Measurements from ENCODE around the gene SRP19.
"Not testable (repeated sequence)": the region's sequence is repeated elsewhere in the genome, so short reads cannot be mapped to it uniquely, and the experiment has no call there.

SRP19 gene

GRCh38 chr5:112885001-112885400, 23.9 kb downstream of the SRP19 start:
- no peak overlapping the region for H3K4me2 ChIP-seq (ENCODE audit: low read length)
- no peak overlapping the region for H3K27ac ChIP-seq
- H3K9me3 ChIP-seq (ENCODE audit: control insufficient read depth, low read length): no peaks in the 10 kb centered on the region
- no peak for TF ChIP-seq CTCF (IDR thresholded peaks at IDR 0.05)
- H3K36me3 ChIP-seq (ENCODE audit: control insufficient read depth, insufficient read depth, low read length): no peaks in the 10 kb centered on the region
- H3K9ac ChIP-seq: no peak overlapping the region
- no peaks in the 10 kb centered on the region for H3K27me3 ChIP-seq (ENCODE audit: control insufficient read depth, insufficient read depth, low read length)
- H3K79me2 ChIP-seq: peaks cover 3% of the 10 kb centered on the region
- no peaks in the 10 kb centered on the region for H3K4me1 ChIP-seq
- no peak overlapping the region for H3K4me3 ChIP-seq (ENCODE audit: low read depth, low read length)
- H2AFZ ChIP-seq: no peak overlapping the region

GRCh38 chr5:112886975-112887374, 25.9 kb downstream of the SRP19 start:
- Histone ChIP-seq H2AFZ (no peak overlapping the region), H3K79me2 (peaks cover 3% of the 10 kb centered on the region), H3K9ac (no peak overlapping the region), H3K4me1 (no peaks in the 10 kb centered on the region), H3K27me3 (ENCODE audit: control insufficient read depth, insufficient read depth, low read length) (no peaks in the 10 kb centered on the region), H3K4me3 (ENCODE audit: low read depth, low read length) (no peak overlapping the region), H3K4me2 (ENCODE audit: low read length) (no peak overlapping the region), H3K27ac (no peak overlapping the region), H3K36me3 (ENCODE audit: control insufficient read depth, insufficient read depth, low read length) (no peaks in the 10 kb centered on the region), H3K9me3 (ENCODE audit: control insufficient read depth, low read length) (no peaks in the 10 kb centered on the region)
- TF ChIP-seq CTCF (IDR thresholded peaks at IDR 0.05): no peak

GRCh38 chr5:112892066-112892465, 31.0 kb downstream of the SRP19 start:
- not testable (repeated sequence) for H3K27me3 ChIP-seq (ENCODE audit: control insufficient read depth, insufficient read depth, low read length); H3K36me3 ChIP-seq (ENCODE audit: control insufficient read depth, insufficient read depth, low read length); H3K4me1 ChIP-seq; H3K9me3 ChIP-seq (ENCODE audit: control insufficient read depth, low read length); H2AFZ ChIP-seq; H3K27ac ChIP-seq; H3K4me2 ChIP-seq (ENCODE audit: low read length); H3K9ac ChIP-seq; H3K4me3 ChIP-seq (ENCODE audit: low read depth, low read length)
- peaks cover 15% of the 10 kb centered on the region for H3K79me2 ChIP-seq

DNA sequence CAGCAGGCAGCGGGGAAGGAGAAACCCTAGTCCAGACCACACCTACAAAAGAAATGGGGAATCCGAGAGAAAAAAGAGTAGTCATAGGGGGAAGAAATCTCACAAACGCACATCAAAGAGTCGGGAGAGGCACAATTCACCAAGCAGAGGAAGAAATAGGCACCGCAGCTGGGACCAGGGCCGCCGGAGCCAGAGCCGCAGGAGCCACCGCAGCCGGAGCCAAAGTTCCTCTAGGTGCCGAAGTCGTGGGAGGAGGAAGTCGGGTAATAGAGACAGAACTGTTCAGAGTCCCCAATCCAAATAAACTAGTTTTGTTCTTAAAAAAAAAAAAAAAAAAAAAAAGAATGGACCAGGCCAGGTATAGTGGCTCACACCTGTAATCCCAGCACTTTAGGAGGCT, 31.7 kb downstream of the SRP19 start:
- peaks cover 15% of the 10 kb centered on the region for H3K79me2 ChIP-seq
- H3K9me3 ChIP-seq (ENCODE audit: control insufficient read depth, low read length): no peaks in the 10 kb centered on the region
- H3K4me1 ChIP-seq: no peaks in the 10 kb centered on the region
- H3K4me2 ChIP-seq (ENCODE audit: low read length): no peak overlapping the region
- TF ChIP-seq CTCF (IDR thresholded peaks at IDR 0.05): no peak
- H3K4me3 ChIP-seq (ENCODE audit: low read depth, low read length): no peak overlapping the region
- no peak overlapping the region for H3K9ac ChIP-seq
- no peaks in the 10 kb centered on the region for H3K36me3 ChIP-seq (ENCODE audit: control insufficient read depth, insufficient read depth, low read length)
- no peak overlapping the region for H2AFZ ChIP-seq
- no peaks in the 10 kb centered on the region for H3K27me3 ChIP-seq (ENCODE audit: control insufficient read depth, insufficient read depth, low read length)
- no peak overlapping the region for H3K27ac ChIP-seq

DNA sequence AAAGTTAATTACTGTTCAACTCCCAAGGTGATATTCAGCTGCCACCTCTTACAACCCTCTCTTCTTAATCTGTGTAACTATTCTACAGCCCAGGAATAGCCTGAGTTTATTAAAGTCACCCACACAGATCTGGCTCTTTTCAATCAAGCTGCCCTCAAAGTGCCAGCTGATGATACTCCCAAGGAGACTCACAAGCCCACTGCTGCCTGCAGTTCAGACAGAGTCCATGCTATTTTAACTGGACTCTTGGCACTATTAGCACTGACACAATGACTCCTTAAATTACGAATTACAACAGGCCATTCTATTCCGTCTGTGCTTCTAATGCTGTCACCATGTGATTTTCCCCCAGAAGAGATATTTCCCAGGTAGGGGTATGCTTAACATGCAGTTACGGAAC, 34.6 kb downstream of the SRP19 start:
- H3K27ac ChIP-seq: no peak overlapping the region
- H3K27me3 ChIP-seq (ENCODE audit: control insufficient read depth, insufficient read depth, low read length): no peaks in the 10 kb centered on the region
- H3K4me3 ChIP-seq (ENCODE audit: low read depth, low read length): no peak overlapping the region
- no peak overlapping the region for H3K4me2 ChIP-seq (ENCODE audit: low read length)
- no peaks in the 10 kb centered on the region for H3K4me1 ChIP-seq
- H3K79me2 ChIP-seq: peaks cover 12% of the 10 kb centered on the region
- no peak overlapping the region for H2AFZ ChIP-seq
- no peaks in the 10 kb centered on the region for H3K36me3 ChIP-seq (ENCODE audit: control insufficient read depth, insufficient read depth, low read length)
- no peak overlapping the region for H3K9ac ChIP-seq
- no peak for TF ChIP-seq CTCF (IDR thresholded peaks at IDR 0.05)
- H3K9me3 ChIP-seq (ENCODE audit: control insufficient read depth, low read length): no peaks in the 10 kb centered on the region

All from parathyroid adenoma (tissue), 2 donors.